ENCODE results near the gene CNTNAP3B. TPM values are rescaled to one million over a fixed set of nuclear protein-coding genes. Genes with fewer than 3 reads are reported as not detected.
"Not testable (repeated sequence)": the region's sequence is repeated elsewhere in the genome, so short reads cannot be mapped to it uniquely, and the experiment has no call there.

Gene CNTNAP3B
- total RNA-seq, 5 donors from 2014 or later (not counting 1 experiment from before 2014, with no cell fraction given): 0.26 TPM; not detected in 4

DNA sequence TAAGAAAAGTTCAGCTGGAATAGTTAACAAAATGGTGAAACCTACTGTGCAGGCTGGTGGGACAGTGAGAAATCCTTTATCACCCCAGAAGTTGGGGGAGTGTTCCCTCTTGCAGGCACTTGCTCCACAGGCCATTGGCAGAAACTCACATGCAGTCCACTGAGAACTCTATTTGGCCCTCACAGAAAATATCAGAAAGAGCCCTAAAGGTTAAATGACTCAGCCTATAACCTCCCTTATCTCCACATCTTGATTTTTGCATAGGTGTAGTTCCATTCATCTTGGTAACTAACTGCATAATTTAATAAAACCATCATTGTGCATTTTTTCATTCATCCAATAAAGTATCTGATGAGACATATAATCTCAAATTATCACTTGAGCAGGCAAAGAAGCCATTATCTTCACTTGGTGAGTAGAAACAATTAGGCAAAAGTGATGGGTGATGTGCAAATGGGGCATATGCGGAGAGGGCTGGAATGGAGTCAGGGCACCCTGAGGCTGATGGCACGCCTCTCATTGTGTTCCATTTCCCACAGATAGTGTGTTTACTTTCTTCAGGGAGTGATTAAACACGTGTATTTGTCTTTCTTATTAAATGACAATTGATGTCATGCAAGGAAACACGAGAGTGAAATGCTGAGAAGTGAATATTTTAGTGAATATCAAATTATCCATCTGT, 45.2 kb downstream of the CNTNAP3B start:
- POLR2A ChIA-PET; H3K27ac Mint-ChIP-seq; H3K27ac ChIP-seq (ENCODE audit: low read length); H3K4me3 Mint-ChIP-seq; H3K27me3 ChIP-seq (replicated peaks in 1 of 2; ENCODE audit: control insufficient read depth in 2 of 2, extremely low read depth in 1 of 2, insufficient read depth in 2 of 2, low read length in 1 of 2); H3K36me3 Mint-ChIP-seq; H3K4me1 Mint-ChIP-seq; H3K36me3 ChIP-seq (ENCODE audit: control insufficient read depth in 2 of 2, extremely low read depth in 1 of 2, insufficient read depth in 1 of 2, low read length in 1 of 2); H3K9me3 ChIP-seq; H3K4me3 ChIP-seq (ENCODE audit: control insufficient read depth in 1 of 2, extremely low read depth in 1 of 2, low read length in 1 of 2); H3K4me1 ChIP-seq (ENCODE audit: control insufficient read depth in 1 of 2, extremely low read depth in 1 of 2, insufficient read depth in 2 of 2, low read length in 2 of 2); H3K9me3 Mint-ChIP-seq; DNase-seq; ATAC-seq (replicated peaks in 1 of 4); CTCF ChIA-PET; H3K27me3 Mint-ChIP-seq: not testable (repeated sequence)
- WGBS (ENCODE audit: insufficient coverage): no CpG with 5 or more reads among the region's 4 CpGs

DNA sequence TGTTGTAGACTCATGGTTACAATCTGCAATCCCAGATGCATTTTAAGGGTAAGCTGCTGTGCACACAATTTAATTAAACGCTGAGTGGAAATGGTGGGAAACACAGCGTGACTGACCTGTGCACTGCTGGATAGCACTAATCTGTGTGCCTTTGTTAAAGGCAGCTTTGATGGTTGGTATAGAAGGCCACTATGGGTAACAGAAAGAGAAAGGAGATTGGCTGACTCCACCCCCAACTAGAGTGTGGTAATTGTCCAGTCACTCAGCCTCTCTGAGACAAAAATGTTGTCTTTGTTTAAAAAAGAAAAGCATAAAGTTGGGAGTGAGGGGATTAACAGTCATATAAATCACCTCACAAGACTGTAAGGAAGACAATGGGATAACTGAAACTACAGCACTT, 48.9 kb downstream of the CNTNAP3B start:
- H3K27ac ChIP-seq (ENCODE audit: low read length); H3K36me3 Mint-ChIP-seq; H3K27ac Mint-ChIP-seq; H3K27me3 ChIP-seq (replicated peaks in 1 of 2; ENCODE audit: control insufficient read depth in 2 of 2, extremely low read depth in 1 of 2, insufficient read depth in 2 of 2, low read length in 1 of 2); H3K4me1 ChIP-seq (ENCODE audit: control insufficient read depth in 1 of 2, extremely low read depth in 1 of 2, insufficient read depth in 2 of 2, low read length in 2 of 2); H3K27me3 Mint-ChIP-seq; H3K9me3 Mint-ChIP-seq; DNase-seq; H3K4me3 ChIP-seq (ENCODE audit: control insufficient read depth in 1 of 2, extremely low read depth in 1 of 2, low read length in 1 of 2); H3K36me3 ChIP-seq (ENCODE audit: control insufficient read depth in 2 of 2, extremely low read depth in 1 of 2, insufficient read depth in 1 of 2, low read length in 1 of 2); H3K9me3 ChIP-seq; POLR2A ChIA-PET; ATAC-seq (replicated peaks in 1 of 4); H3K4me3 Mint-ChIP-seq; CTCF ChIA-PET; H3K4me1 Mint-ChIP-seq: not testable (repeated sequence)
- 100% methylated on average over 2 of the region's 2 CpGs for WGBS (ENCODE audit: insufficient coverage)

DNA sequence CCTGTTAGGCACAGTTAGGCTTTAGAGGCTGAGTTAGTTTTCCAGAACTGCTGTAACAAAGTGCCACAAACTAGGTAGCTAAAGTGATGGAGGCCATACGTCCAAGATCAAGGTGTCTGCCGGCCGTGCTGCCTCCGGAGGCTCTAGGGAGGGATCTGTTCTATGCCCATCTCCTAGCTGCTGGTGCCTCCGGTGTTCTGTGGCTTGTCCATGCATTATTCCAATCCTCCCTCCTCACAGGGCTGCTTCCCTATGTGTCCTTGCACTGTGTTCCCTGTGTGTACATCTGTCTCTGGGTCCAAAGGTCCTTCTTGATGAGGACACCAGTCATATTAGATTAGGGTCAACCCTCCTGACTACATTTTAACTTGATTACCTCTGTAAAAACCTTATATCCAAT, 54.4 kb downstream of the CNTNAP3B start:
- WGBS (ENCODE audit: insufficient coverage): no CpG with 5 or more reads among the region's 5 CpGs
- POLR2A ChIA-PET: not testable (repeated sequence)

GRCh38 chr9:42071026-42071425, 58.2 kb downstream of the CNTNAP3B start:
- H3K36me3 ChIP-seq (ENCODE audit: control insufficient read depth in 2 of 2, extremely low read depth in 1 of 2, insufficient read depth in 1 of 2, low read length in 1 of 2); CTCF ChIA-PET: not testable (repeated sequence)

More for the DNA sequence above, 54.4 kb downstream of the CNTNAP3B start:
- H3K4me3 Mint-ChIP-seq; H3K9me3 Mint-ChIP-seq; H3K4me1 ChIP-seq (ENCODE audit: control insufficient read depth in 1 of 2, extremely low read depth in 1 of 2, insufficient read depth in 2 of 2, low read length in 2 of 2); H3K36me3 Mint-ChIP-seq; H3K4me3 ChIP-seq (ENCODE audit: control insufficient read depth in 1 of 2, extremely low read depth in 1 of 2, low read length in 1 of 2); H3K9me3 ChIP-seq; H3K27ac ChIP-seq (ENCODE audit: low read length); ATAC-seq (replicated peaks in 1 of 4); H3K27ac Mint-ChIP-seq; H3K27me3 ChIP-seq (replicated peaks in 1 of 2; ENCODE audit: control insufficient read depth in 2 of 2, extremely low read depth in 1 of 2, insufficient read depth in 2 of 2, low read length in 1 of 2); DNase-seq; CTCF ChIA-PET; H3K27me3 Mint-ChIP-seq; H3K36me3 ChIP-seq (ENCODE audit: control insufficient read depth in 2 of 2, extremely low read depth in 1 of 2, insufficient read depth in 1 of 2, low read length in 1 of 2); H3K4me1 Mint-ChIP-seq: not testable (repeated sequence)

GRCh38 chr9:42070035-42070799, 59.0 kb downstream of the CNTNAP3B start:
- H3K27me3 ChIP-seq (replicated peaks in 1 of 2; ENCODE audit: control insufficient read depth in 2 of 2, extremely low read depth in 1 of 2, insufficient read depth in 2 of 2, low read length in 1 of 2); POLR2A ChIA-PET; H3K4me3 ChIP-seq (ENCODE audit: control insufficient read depth in 1 of 2, extremely low read depth in 1 of 2, low read length in 1 of 2); DNase-seq; H3K27me3 Mint-ChIP-seq; H3K36me3 Mint-ChIP-seq; ATAC-seq (replicated peaks in 1 of 4); H3K27ac ChIP-seq (ENCODE audit: low read length); H3K4me1 ChIP-seq (ENCODE audit: control insufficient read depth in 1 of 2, extremely low read depth in 1 of 2, insufficient read depth in 2 of 2, low read length in 2 of 2); H3K9me3 Mint-ChIP-seq; H3K36me3 ChIP-seq (ENCODE audit: control insufficient read depth in 2 of 2, extremely low read depth in 1 of 2, insufficient read depth in 1 of 2, low read length in 1 of 2); H3K4me3 Mint-ChIP-seq; H3K4me1 Mint-ChIP-seq; H3K9me3 ChIP-seq; CTCF ChIA-PET; H3K27ac Mint-ChIP-seq: not testable (repeated sequence)
- WGBS (ENCODE audit: insufficient coverage): no CpG with 5 or more reads among the region's 11 CpGs

More at GRCh38 chr9:42071026-42071425, 58.2 kb downstream of the CNTNAP3B start:
- H3K4me3 Mint-ChIP-seq; H3K9me3 ChIP-seq; ATAC-seq (replicated peaks in 1 of 4); H3K9me3 Mint-ChIP-seq; H3K27ac ChIP-seq (ENCODE audit: low read length); H3K36me3 Mint-ChIP-seq; H3K27me3 Mint-ChIP-seq; H3K4me1 ChIP-seq (ENCODE audit: control insufficient read depth in 1 of 2, extremely low read depth in 1 of 2, insufficient read depth in 2 of 2, low read length in 2 of 2); H3K4me3 ChIP-seq (ENCODE audit: control insufficient read depth in 1 of 2, extremely low read depth in 1 of 2, low read length in 1 of 2); POLR2A ChIA-PET; DNase-seq; H3K27me3 ChIP-seq (replicated peaks in 1 of 2; ENCODE audit: control insufficient read depth in 2 of 2, extremely low read depth in 1 of 2, insufficient read depth in 2 of 2, low read length in 1 of 2); H3K27ac Mint-ChIP-seq; H3K4me1 Mint-ChIP-seq: not testable (repeated sequence)
- no CpG with 5 or more reads among the region's 4 CpGs for WGBS (ENCODE audit: insufficient coverage)

DNA sequence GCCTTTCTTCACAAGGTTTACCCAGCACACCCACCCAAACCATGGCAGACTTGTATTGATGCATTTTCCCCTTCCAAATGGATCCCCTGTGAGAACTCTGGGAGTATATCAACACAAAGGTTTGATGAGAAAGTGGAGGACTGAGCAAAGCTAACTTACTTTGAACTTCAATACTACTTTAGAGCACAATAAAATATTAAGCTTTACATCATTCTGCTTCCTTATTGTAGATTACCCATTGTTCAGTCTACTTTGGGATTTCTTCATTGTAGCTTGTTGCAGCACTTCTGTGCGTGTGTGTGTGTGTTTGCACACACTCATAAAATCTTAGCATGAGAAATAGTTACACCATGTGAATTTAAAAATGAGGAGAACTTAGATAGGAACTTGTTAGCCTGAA, 75.4 kb downstream of the CNTNAP3B start:
- H3K27me3 Mint-ChIP-seq; H3K4me3 ChIP-seq (ENCODE audit: control insufficient read depth in 1 of 2, extremely low read depth in 1 of 2, low read length in 1 of 2); ATAC-seq (replicated peaks in 1 of 4); H3K4me1 ChIP-seq (ENCODE audit: control insufficient read depth in 1 of 2, extremely low read depth in 1 of 2, insufficient read depth in 2 of 2, low read length in 2 of 2); H3K36me3 Mint-ChIP-seq; H3K4me3 Mint-ChIP-seq; H3K36me3 ChIP-seq (ENCODE audit: control insufficient read depth in 2 of 2, extremely low read depth in 1 of 2, insufficient read depth in 1 of 2, low read length in 1 of 2); H3K4me1 Mint-ChIP-seq; H3K27ac ChIP-seq (ENCODE audit: low read length); H3K9me3 ChIP-seq; DNase-seq; H3K27me3 ChIP-seq (replicated peaks in 1 of 2; ENCODE audit: control insufficient read depth in 2 of 2, extremely low read depth in 1 of 2, insufficient read depth in 2 of 2, low read length in 1 of 2); POLR2A ChIA-PET; CTCF ChIA-PET; H3K9me3 Mint-ChIP-seq; H3K27ac Mint-ChIP-seq: not testable (repeated sequence)
- no CpG with 5 or more reads among the region's 1 CpG for WGBS (ENCODE audit: insufficient coverage)
